HG02852 (cell line): ENCODE results near the gene RNU1-4.
"Not testable (repeated sequence)": the region's sequence is repeated elsewhere in the genome, so short reads cannot be mapped to it uniquely, and the experiment has no call there.

Experiments used
- ATAC-seq: cut with Tn5 transposase; IDR thresholded peaks from one replicate; pipeline ENCODE4 v1.9.1; 2021; ENCODE audit warnings: mild to moderate bottlenecking, moderate library complexity; ENCODE audit not compliant: unreplicated experiment

Gene RNU1-4

DNA sequence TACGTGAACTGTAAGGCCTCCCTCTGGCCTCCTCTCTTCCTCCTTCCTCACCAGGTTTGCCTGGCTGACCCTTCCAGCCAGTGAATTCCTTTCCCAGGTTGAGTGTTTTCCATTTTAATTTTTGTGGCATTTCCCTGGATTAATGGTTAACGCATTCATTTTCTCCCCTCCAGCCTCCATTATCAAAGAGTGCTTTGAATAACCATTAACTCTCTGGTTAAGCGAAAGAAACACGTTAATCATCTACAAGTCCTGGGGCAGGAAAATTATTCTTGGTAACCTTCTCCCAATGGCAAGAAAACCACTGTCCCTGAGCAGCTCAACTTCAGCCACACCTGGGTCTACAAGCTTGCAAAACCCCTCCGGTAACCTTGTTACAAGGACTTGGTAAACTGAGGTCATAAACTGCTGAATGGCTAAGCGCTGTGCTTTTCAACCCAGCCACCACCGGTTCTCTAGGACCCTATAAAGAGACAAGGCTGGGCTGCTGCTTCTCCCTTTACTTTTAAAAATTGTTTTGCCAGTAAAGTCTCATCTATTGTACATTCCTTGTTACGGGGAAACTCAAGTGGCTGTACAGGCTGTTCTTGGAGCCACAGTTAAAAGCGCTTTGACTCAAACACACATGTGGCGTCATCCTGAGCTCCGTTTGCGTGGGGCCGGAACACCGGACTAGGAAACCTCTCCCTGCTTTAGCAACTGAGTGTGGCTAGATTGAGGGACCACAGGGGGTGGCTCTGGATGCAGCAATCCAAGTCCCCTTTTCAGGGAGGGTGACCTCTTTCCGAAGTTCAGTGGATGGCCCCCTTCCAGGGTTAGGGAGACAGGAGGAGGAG lies 24.7 kb downstream of the RNU1-4 start:
- not testable (repeated sequence) for ATAC-seq

DNA sequence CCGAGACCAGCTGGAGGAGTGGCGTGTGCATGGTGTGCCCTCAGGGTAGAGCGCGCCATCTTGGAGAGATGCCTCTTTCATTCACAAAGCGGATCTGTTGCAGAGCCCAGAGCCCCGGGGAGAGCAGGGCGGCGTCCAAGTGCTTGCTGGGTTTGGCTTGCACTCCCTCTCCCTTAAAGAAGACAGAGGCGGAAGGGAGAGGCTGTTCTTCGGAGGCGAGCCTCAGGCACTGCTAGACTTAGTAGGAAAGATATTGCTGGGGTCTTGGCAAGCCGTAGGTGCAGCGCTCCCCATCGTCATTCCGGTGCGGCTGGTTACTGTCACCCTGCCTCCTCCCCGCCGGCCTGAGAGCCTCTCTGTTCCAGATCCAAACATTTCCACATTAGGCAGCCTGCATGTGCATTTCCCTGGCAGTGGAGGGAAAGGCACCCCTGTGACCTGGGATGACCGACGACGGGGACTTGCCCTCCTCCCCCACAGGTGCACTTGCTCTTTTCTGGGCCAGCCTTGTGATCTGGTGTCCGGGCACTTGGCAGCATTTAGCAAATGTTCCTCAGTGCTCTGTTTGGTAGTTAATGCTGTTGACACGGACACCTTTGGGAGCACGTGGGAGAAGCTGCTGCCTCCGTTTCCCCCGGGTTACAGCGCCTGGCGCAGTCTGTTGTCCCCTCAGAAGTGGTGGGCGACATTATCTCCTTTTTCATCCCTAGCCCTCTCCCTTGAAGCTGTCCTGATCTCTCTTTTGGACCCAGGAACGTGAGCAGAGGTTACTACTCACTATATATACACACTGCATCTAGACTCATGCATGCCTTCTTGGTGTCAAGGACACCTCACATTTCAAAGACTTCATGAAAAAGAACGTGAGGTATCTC lies 25.7 kb downstream of the RNU1-4 start:
- not testable (repeated sequence) for ATAC-seq

DNA sequence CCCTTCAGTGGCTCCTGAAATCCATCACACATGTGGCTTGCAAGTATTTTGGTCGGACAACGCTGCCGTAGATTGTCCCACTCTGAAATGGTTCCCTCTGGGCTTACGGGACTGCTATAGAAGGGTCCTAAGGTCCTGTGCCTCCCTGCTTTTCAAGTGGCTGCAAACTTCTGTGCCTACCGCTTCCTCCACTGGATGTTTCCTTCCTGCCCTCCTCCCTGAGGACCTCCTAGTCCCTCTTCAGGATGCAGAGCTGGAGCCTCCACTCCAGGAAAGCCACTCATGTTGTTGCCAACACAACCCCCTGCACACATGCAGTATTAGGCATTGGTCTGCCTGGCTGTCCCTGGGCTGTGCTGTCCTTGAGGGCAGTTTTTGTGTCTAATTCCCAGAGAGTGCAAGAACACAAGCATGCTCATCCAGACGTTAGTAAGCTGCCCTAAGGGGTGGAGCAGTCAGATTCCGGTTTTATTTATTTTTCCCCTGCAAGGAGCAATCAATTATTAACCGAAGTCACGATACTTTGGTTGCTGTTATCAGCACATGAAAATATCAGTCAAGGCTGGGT lies 26.5 kb downstream of the RNU1-4 start:
- ATAC-seq = not testable (repeated sequence)

GRCh38 chr1:16770139-16770759 lies 29.9 kb downstream of the RNU1-4 start:
- ATAC-seq = not testable (repeated sequence)

GRCh38 chr1:16770896-16771446 lies 30.7 kb downstream of the RNU1-4 start:
- ATAC-seq = not testable (repeated sequence)

- ATAC-seq = not testable (repeated sequence)
Observed at GRCh38 chr1:16772275-16773204, 32.2 kb downstream of the RNU1-4 start.

DNA sequence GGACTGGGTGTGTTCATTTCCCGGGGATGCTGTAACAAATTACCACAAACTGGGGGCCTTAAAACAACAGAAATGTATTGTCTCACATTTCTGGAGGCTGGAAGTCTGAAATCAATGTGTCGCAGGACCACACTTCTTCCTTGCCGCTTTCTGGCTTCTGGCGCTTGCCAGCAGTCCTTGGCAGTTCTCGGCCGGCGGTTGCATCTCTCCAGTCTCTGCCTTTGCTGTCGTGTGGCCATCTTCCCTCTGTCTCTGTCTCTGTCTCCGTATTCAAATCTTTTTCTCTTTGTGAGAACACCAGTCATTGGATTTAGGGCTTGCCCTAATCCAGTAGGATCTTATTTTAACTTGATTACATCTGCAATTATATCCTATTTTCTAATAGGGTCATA lies 32.9 kb downstream of the RNU1-4 start:
- not testable (repeated sequence) for ATAC-seq

DNA sequence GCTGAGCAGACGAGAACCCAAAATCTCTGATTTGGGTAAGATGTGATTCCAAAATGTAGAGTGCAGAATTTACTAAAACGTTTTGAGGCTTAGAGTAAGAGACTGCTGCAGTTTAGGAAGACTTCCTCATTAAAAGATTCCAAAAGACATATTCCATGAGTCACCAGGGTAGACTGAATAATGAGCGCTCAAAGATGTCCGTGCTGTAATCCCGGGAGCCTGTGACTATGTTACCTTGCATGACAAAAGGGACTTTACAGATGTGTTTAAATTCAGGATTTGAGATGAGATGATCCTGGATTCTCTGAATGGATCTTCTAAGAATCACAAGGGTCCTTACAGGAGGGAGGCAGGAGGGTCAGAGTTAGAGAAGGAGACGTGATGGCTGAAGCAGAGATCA lies 33.4 kb downstream of the RNU1-4 start:
- ATAC-seq = not testable (repeated sequence)

DNA sequence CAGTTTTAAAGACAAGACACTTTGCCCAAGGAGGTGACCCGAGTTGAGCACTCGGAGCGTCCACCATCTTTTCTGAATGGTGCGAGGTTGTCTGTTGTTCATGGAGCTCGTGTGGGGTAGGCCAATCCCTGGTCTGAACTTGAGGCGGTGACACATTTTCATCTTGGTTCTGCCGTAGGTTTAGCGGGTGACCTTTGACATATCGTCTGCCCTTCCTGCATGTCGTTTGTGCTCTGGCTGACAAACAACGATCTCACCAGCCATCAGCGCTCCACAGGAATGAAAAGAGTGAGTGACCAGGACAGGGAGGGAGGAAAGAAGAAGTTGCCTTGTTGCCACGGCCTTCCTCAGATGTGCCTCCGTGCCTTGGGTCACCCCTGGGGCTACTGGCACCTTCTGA lies 34.5 kb downstream of the RNU1-4 start:
- not testable (repeated sequence) for ATAC-seq

- not testable (repeated sequence) for ATAC-seq
Observed at GRCh38 chr1:16775290-16775689, 35.0 kb downstream of the RNU1-4 start.

- ATAC-seq = not testable (repeated sequence)
Observed at GRCh38 chr1:16776248-16776647, 35.9 kb downstream of the RNU1-4 start.

GRCh38 chr1:16776835-16777234 lies 36.5 kb downstream of the RNU1-4 start:
- not testable (repeated sequence) for ATAC-seq

DNA sequence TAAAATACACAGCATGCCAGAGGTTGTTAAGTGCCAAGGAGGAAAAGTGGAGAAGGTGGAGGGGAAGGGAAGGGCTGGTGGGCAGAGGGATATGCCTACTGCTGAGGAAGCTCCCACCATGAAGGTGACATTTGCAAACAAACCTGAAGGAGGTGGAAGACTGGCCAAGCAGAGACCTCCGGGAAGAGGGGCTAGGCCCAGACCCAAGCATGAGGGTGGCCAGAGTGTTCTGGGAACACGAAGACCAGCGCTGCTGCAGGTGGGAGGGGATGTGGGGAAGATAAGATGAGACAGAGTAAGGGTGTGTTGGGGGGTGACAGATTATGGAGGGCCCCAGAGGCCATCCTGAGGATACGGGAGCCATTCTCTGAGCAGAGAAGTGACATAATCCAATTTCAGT lies 37.5 kb downstream of the RNU1-4 start:
- ATAC-seq = not testable (repeated sequence)

DNA sequence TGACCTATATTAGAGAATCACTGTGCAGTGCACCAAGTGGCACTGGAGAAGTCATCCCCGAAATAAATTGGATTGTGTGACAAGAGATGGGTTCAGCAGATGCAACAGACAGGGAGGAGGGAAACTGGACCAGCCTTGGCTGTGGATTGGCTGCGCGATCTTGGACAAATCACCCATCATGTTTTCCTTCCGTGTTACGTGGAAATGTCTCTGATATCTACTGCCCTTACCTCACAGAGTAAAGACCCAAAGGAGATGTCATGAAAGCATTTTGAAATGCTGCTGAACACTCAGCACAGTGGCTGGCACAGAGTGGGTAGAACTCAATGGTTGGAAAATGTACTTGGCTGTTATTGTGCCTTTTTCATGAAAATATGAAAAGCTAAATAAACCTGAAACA lies 39.2 kb downstream of the RNU1-4 start:
- not testable (repeated sequence) for ATAC-seq

- not testable (repeated sequence) for ATAC-seq
Observed at GRCh38 chr1:16781033-16781432, 40.7 kb downstream of the RNU1-4 start.

DNA sequence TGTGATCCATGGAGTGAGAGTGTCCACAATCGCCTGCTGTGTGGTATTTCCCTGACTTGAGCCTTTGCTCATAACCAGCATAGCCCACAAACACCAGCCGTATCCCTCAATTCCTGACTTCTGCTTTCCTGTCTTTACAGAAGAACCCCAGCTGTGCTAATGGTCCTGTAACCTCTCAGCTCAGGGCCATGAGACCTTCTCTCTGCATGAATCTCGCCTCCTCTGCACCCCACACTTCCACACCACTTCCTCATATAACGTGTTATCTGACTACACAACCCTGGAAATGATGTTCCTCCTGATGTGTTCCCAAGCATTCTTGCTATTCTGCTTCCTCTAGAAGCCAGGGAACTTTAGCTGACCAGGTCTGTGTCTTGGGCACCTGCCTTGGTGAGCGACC lies 41.3 kb downstream of the RNU1-4 start:
- not testable (repeated sequence) for ATAC-seq

DNA sequence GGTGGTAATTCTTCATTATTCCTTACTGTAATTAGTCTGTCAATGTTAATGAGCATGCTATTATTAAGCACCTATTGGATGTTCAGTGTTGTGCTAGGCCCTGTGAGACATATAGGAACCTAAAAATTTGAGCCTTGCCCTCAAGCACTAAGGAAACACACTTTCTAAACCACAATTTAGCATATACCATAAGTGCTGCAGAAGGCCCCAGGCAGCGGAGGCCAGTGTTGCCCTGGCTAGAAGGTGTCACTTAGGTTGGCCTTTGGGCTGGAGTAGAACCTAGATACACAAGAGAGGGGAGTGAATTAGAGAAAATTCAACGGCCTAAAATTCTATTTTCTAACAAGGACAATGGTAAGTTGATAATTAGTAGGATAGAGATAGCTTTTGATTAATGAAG lies 44.6 kb downstream of the RNU1-4 start:
- ATAC-seq = not testable (repeated sequence)

GRCh38 chr1:16786362-16786761 lies 46.0 kb downstream of the RNU1-4 start:
- not testable (repeated sequence) for ATAC-seq

- ATAC-seq = not testable (repeated sequence)
Observed at GRCh38 chr1:16787175-16787574, 46.9 kb downstream of the RNU1-4 start.
